ENCODE data around the gene POLE4.

Gene POLE4

DNA sequence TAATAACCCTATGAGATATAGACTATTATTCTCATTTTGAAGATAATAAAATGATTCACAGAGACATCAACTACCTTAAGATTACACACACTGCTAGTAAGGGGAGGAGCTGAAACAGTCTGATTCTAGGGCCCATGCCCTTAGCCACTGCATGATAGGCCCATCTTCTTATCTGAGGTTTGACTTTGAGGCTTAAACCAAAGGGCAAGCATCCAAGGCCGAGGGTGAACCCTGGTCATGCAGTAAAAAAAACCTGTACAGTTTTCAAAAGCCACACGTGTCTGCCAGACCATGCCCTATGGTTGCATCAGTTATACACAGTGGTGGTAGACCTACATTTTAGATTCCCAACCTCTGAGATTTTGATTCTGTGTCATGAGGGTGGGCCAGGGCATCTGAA lies 44.8 kb downstream of the POLE4 start:
- no peak for DNase-seq

DNA sequence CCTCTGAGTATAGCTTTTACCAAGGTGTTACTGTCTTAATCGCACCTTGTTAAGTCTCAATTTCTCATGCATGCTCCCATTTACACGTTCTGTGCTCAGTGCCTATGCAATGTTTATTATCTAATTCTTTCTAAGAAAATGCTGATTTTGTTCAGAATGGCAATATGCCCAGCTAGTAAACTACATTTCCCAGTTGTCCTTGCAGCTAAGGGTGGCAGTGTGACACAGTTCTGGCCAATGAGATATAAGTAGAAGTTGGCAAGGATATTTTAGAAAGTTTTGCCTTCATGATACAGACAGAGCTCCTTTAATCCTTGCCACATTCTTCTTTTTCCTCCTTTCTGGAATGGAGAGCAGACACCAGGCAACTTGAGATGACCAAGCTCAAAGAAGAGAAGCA lies 45.3 kb downstream of the POLE4 start:
- DNase-seq, result no peak

DNA sequence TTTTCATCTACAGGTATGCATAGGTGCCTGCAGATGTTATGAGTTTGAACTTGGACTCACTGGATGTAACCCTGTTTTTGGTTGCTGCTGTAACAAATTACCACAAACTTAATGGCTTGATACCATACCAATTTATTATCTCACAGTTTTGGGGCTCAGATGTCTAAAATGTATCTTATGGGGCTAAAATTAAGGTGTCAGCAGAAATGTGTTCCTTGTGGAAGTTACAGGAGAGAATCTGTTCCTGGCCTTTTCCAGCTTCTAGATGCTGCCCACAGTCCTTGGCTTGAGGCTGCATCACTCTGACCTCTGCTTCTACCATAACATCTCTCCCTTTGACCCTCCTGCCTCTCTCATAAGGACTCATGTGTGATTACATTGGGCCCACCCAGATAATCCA lies 47.6 kb downstream of the POLE4 start:
- DNase-seq, result no peak

DNA sequence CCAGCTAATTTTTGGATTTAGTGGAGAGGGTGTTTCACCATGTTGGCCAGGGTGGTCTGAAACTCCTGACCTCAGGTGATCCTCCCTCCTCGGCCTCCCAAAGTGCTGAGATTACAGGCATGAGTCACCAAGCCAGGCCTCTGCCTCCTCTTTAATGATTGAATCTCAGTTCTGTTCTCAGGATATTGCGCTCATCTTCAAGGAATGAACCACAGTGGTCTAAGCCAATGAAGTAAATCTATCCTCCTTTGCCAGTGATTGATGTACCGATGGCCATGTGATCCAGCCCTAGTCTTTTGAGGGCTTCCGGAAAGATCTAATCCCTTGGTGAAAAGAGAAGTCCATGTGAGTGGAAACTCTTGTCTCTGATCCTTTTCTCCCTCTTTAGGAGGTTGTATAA lies 48.6 kb downstream of the POLE4 start:
- DNase-seq, result no peak

DNA sequence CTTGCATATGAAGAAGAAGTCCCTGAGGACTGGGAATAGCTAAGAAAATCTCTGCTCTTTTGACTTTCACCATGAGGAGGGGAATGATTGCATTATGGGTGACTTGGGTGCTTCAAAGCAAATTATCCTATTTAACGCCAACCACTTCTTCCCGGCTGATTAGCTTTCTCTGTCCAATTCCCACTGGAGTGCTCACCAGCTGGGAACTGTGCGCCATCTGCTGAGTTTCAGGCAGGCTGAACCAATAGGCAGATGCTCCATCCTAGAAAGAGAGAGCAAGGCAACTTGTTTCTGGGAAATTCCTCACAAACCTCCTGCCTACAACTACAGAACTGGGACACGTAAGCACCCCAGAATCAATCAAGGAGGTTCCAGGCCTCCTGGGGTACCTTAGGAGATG lies 49.4 kb downstream of the POLE4 start:
- no peak for DNase-seq

DNA sequence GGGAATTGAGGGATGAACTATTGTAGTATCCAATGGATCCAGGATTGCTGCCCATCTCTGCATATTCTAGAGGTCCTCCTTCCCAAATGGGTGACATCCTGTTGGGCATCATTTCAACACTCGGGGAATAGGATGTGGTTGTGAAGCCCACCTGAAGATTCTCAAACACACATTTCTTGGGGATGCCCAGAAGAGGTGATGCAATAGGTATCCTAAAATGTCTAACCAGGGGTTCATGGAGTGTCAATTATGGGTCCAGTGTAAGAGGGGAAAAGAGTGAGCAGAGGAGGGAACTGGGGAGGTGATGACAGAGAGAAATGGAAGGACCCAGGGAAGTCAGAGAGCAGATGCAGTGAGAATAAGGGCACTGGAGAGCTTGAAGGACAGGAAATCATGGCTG lies 52.1 kb downstream of the POLE4 start:
- no peak for DNase-seq

DNA sequence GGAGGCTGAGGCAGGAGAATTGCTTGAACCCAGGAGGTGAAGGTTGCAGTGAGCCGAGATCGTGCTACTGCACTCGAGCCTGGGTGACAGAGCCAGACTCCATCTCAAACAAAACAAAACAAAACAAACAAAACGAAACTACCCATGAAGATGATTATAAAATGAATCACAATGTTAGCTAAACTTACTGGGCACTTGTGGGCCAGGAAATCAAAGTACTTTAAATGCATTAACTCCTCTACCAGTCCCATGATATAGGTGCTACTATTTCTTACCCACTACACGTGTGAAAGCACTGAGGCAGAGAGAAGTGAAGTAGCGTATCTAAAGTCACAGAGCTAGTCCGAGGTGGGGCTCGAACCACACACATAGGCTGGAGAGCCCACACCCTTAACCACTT lies 53.6 kb downstream of the POLE4 start:
- no peak for DNase-seq

DNA sequence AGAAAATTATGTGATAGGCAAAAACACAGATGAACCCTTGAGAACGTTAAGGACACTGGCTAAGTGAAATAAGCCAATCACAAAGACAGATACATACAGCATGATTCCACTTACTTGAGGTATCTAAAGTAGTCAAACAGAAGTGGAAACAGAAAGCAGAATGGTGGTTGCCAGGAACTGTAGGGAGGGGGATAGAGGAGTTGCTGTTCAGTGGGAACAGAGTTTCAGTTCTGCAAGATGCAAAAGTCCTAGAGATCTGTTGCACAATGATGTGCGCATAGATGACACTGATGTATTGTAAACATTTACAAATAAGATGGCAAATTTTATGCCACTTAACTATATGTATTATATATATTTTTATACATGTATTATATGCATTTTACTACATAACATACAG lies 59.7 kb downstream of the POLE4 start:
- no peak for DNase-seq

All from GF-D8 (cell line).